ENCODE data around the gene SLC22A6.
A peak's percentile ranks its signal among the peaks of the same experiment; 100 is the strongest.

The SLC22A6 gene

GRCh38 chr11:63010934-63011439, 26.2 kb upstream of the SLC22A6 start:
- TF ChIP-seq POLR2A (IDR thresholded peaks at IDR 0.05; ENCODE audit: low read length) (no peak), GATA1 (IDR thresholded peaks at IDR 0.05; ENCODE audit: low read depth, low read length) (no peak)
- DNase-seq = no peak

- TF ChIP-seq GATA1 (IDR thresholded peaks at IDR 0.05; ENCODE audit: low read depth, low read length) = no peak
- no peak for TF ChIP-seq POLR2A (IDR thresholded peaks at IDR 0.05; ENCODE audit: low read length)
- DNase-seq = peak in 1 of 2 experiments; percentile 11
Measured at GRCh38 chr11:63007920-63008319, 23.2 kb upstream of the SLC22A6 start.

- TF ChIP-seq POLR2A (IDR thresholded peaks at IDR 0.05; ENCODE audit: low read length) (no peak), GATA1 (IDR thresholded peaks at IDR 0.05; ENCODE audit: low read depth, low read length) (no peak)
- no peak for DNase-seq
Measured at GRCh38 chr11:63001456-63001855, 16.7 kb upstream of the SLC22A6 start.

GRCh38 chr11:62999649-63000048, 14.9 kb upstream of the SLC22A6 start:
- DNase-seq = no peak
- TF ChIP-seq POLR2A (IDR thresholded peaks at IDR 0.05; ENCODE audit: low read length) = no peak
- TF ChIP-seq GATA1 (IDR thresholded peaks at IDR 0.05; ENCODE audit: low read depth, low read length) = no peak

- no peak for DNase-seq
- TF ChIP-seq POLR2A (IDR thresholded peaks at IDR 0.05; ENCODE audit: low read length) (no peak), GATA1 (IDR thresholded peaks at IDR 0.05; ENCODE audit: low read depth, low read length) (no peak)
Measured at GRCh38 chr11:62999156-62999555, 14.4 kb upstream of the SLC22A6 start.

GRCh38 chr11:62996271-62996670, 11.5 kb upstream of the SLC22A6 start:
- no peak for DNase-seq
- TF ChIP-seq GATA1 (IDR thresholded peaks at IDR 0.05; ENCODE audit: low read depth, low read length) (no peak), POLR2A (IDR thresholded peaks at IDR 0.05; ENCODE audit: low read length) (no peak)

- no peak for DNase-seq
- no peak for TF ChIP-seq GATA1 (IDR thresholded peaks at IDR 0.05; ENCODE audit: low read depth, low read length)
Measured at GRCh38 chr11:62994775-62995174, 10.0 kb upstream of the SLC22A6 start.

- TF ChIP-seq POLR2A (IDR thresholded peaks at IDR 0.05; ENCODE audit: low read length) (no peak), GATA1 (IDR thresholded peaks at IDR 0.05; ENCODE audit: low read depth, low read length) (no peak)
- DNase-seq = no peak
Measured at GRCh38 chr11:62988276-62988675, 3.5 kb upstream of the SLC22A6 start.

GRCh38 chr11:62985041-62985750, 429 bp upstream of the SLC22A6 start:
- TF ChIP-seq POLR2A (IDR thresholded peaks at IDR 0.05; ENCODE audit: low read length) = no peak
- TF ChIP-seq GATA1 (IDR thresholded peaks at IDR 0.05; ENCODE audit: low read depth, low read length) = no peak

GRCh38 chr11:62983536-62984199, 1.1 kb downstream of the SLC22A6 start:
- TF ChIP-seq GATA1 (IDR thresholded peaks at IDR 0.05; ENCODE audit: low read depth, low read length) (no peak), POLR2A (IDR thresholded peaks at IDR 0.05; ENCODE audit: low read length) (no peak)
- DNase-seq = no peak

More at GRCh38 chr11:62985041-62985750, 429 bp upstream of the SLC22A6 start:
- DNase-seq = no peak

- no peak for TF ChIP-seq POLR2A (IDR thresholded peaks at IDR 0.05; ENCODE audit: low read length)
- no peak for TF ChIP-seq GATA1 (IDR thresholded peaks at IDR 0.05; ENCODE audit: low read depth, low read length)
- DNase-seq = no peak
Measured at GRCh38 chr11:62981743-62982142, 3.0 kb downstream of the SLC22A6 start.

GRCh38 chr11:62980133-62980760, 4.5 kb downstream of the SLC22A6 start:
- no peak for DNase-seq
- TF ChIP-seq GATA1 (IDR thresholded peaks at IDR 0.05; ENCODE audit: low read depth, low read length) = no peak
- TF ChIP-seq POLR2A (IDR thresholded peaks at IDR 0.05; ENCODE audit: low read length) = no peak

GRCh38 chr11:62976109-62976508, 8.7 kb downstream of the SLC22A6 start:
- no peak for DNase-seq
- TF ChIP-seq POLR2A (IDR thresholded peaks at IDR 0.05; ENCODE audit: low read length) (no peak), GATA1 (IDR thresholded peaks at IDR 0.05; ENCODE audit: low read depth, low read length) (no peak)

- TF ChIP-seq GATA1 (IDR thresholded peaks at IDR 0.05; ENCODE audit: low read depth, low read length) (no peak), POLR2A (IDR thresholded peaks at IDR 0.05; ENCODE audit: low read length) (no peak)
- DNase-seq = peak; percentile 55 to 59
Measured at GRCh38 chr11:62974848-62975522, 9.8 kb downstream of the SLC22A6 start.

Data from erythroblast (primary cell).